GM18907 (cell line): ENCODE measurements around the gene FNDC11.

ENCODE experiments used
- ATAC-seq: cut with Tn5 transposase; IDR thresholded peaks from one replicate; pipeline ENCODE4 v1.9.1; 2021; ENCODE audit warnings: mild to moderate bottlenecking, moderate library complexity; ENCODE audit not compliant: unreplicated experiment

Gene FNDC11

DNA sequence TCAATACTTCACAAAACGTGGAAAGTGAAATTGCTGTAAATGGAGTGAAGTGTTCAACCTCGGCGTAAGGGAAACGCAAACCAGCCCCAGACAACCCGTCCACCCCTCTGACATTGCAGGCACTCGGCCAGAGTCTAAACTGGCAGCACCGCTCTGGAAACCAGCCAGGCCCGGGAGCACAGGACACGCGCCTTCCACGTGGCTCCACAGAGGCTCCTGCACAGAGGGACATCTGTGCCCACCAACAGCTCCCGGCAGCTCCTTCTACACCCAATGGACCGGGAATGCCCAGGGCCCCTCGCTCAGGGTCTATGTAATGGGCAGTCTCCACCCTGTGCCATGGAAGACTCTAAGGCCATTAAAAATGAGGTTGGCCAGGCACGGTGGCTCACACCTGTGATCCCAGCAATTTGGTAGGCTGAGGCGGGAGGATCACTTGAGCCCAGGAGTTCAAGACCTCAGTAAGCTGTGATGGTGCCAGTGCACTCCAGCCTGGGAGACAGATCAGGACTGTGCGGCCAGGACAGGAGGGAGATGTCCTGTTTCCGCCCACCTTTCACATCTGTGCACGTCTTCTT lies 23.4 kb downstream of the FNDC11 start:
- ATAC-seq: no peak

DNA sequence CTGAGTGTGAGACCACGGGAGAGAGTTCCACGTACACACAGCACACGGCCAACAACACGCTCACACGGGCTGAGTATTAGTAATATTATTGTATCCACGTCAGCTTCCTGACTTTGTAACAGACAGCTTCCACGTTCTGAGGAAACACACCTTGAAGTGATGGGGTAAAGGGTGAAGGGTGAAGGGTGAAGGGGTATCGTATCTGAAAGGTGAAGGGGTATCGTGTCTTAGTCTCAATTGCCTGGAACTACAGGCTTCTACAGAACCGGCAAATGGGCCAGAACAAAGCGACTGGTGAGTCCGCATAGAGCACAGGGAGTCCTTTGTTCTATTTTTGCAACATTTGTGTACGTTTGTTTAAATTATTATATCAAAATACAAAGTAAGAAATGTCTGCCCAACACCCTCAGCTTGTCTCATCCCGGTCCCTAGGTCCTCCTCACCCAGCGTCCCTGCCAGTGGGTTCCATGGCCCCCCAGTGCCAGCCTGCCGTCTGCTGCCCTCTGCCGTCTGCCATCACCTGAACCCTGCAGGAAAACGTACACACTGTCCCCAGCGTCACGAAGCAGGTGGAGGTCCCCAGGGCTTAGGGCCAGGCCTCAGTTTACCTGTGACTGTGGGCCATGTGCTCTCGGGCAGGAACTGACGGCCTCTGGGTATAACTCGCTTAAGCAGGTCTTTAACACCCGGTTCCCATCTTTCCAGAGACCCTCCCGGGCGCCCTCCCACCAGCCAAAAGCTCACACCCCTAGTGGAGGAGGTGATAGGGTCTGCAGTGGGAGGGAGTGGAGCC lies 24.5 kb downstream of the FNDC11 start:
- ATAC-seq: no peak

- ATAC-seq: no peak
Measured at GRCh38 chr20:63579017-63579694, 25.2 kb downstream of the FNDC11 start.

DNA sequence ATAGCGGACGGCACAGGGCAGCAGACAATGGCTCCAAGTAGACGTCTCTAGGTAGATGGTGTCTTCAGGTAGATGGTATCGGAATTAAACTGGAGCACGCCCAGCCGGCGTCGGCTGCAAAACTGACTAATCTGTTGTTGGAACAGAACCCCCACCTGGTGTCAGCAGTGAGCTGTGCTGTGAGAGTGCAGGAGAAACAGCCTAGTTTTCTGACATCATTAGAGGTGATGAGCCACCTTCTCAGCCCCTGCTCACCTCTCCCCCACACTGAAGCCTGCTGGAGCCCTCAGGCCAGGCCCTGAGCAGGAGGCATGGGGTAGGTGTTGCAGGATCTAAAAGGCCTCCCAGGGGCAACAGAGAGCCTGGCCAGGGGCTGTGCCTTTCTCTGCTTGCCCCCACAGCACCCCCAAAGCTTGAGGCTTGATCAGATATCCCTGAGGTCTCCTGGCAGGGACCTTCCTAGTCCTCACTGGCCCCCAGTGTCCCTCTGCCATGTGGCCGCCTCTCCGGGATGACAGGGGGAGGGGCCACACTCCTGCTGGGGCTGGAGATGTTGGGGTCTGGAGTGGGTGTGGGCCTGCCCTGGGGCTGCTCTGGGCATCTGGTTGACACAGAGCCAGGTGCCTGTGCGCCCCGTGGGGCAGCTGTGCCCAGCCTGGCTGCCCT lies 27.0 kb downstream of the FNDC11 start:
- no peak for ATAC-seq

DNA sequence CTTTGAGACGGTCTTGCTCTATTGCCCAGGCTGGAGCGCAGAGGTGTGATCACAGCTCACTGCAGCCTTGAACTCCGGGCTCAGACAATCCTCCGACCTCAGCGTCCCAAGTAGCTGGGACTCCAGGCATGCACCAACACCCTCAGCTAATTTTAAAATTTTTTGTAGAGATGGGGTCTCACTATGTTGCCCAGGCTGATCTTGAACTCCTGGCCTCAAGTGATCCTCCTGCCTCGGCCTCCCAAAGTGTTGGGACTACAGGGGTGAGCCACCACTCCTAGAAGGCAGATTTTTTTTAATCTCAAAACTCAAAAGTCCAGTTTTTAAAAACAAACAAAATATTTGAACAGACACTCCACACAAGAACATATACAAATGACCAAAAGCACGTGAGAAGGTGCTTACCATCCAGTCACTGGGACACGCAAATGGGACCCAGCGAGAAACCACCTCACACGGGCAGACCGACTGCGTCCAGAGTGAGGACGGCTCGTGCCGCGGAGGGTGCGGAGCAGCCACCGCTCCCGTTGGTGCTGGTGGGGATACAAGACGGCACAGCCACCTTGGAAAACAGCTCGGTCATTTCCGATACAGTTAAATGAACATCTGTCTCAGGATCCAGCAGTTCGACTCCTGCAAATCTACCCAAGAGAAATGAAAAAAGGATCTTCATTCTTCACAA lies 28.6 kb downstream of the FNDC11 start:
- no peak for ATAC-seq

- ATAC-seq: no peak
Measured at GRCh38 chr20:63585616-63586565, 31.9 kb downstream of the FNDC11 start.

DNA sequence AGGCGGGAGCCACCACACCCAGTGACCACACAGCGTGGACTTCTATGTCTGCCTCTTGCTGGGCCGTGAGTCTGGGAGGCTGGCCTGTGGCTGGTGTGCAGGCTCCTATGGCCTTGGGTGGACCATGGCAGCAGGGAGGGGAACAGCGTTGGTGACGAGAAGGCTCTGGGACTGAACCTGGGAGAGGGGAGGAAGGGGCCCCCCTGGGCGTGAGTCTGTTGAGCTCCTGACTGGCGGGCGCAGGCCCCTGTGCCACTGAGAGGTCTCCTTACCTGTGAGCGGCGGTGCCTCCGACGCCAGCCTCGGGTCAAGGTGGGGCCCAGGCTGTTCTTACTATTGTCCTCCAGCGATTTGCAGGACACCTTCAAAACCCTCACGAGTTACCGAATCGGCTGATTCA lies 32.8 kb downstream of the FNDC11 start:
- ATAC-seq: no peak

DNA sequence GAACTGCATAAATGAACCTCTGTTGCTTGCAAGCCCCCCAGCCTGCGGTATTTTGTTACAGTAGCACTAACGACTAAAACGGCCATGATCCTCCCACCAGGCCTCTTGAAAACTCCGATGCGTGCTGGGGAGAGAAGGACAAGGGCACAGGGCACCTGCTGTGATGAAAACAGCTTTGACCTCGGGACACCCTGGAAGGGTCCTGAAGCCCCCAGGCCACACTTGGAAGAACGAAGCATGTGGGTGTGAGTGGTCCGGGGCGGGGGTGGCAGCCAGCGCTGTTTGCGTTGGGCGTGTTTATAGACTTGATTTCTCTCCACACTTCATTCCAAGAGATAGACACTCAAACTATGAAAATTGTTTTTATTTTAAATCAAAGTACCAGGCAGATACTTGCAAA lies 33.3 kb downstream of the FNDC11 start:
- no peak for ATAC-seq

DNA sequence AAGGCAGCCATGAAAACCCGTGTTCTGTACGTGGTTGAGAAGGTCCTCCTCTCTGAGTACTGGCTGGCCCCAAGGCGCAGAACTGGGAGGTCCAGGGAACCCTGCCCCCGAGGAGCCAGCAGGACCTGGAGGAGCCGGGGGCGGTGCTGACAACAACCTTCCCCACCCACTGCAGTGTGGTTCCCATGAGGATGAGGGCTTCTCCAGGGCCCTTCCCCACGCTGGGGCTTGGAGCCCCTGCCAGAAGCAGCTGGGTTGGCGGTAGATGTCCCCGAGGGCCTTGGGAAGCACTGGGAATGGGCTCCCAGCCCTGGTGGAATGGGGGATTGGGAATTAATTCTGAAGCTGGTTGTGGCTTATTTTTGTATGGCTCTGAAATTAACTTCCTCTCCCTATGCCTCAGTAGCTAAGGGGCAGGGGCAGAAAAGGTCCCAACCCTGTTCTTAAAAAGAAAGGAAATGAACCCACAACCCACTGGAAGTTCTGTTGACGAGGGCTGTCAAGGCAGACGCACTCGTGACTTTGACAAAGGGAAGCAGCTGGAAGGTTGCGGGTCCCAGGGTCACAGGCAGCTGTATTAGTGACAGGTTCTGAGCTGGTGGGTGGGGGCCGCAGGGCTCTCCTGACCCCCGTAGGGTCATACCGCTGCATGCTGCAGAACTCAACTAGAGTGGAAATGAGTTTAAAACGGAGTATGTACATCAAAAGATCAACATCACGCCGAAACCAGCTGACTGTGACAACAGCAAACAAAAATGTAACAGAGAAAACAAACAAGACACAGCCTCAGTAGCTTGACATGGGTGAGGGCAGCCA lies 34.0 kb downstream of the FNDC11 start:
- ATAC-seq: no peak

GRCh38 chr20:63588641-63589041 lies 34.7 kb downstream of the FNDC11 start:
- ATAC-seq: no peak

DNA sequence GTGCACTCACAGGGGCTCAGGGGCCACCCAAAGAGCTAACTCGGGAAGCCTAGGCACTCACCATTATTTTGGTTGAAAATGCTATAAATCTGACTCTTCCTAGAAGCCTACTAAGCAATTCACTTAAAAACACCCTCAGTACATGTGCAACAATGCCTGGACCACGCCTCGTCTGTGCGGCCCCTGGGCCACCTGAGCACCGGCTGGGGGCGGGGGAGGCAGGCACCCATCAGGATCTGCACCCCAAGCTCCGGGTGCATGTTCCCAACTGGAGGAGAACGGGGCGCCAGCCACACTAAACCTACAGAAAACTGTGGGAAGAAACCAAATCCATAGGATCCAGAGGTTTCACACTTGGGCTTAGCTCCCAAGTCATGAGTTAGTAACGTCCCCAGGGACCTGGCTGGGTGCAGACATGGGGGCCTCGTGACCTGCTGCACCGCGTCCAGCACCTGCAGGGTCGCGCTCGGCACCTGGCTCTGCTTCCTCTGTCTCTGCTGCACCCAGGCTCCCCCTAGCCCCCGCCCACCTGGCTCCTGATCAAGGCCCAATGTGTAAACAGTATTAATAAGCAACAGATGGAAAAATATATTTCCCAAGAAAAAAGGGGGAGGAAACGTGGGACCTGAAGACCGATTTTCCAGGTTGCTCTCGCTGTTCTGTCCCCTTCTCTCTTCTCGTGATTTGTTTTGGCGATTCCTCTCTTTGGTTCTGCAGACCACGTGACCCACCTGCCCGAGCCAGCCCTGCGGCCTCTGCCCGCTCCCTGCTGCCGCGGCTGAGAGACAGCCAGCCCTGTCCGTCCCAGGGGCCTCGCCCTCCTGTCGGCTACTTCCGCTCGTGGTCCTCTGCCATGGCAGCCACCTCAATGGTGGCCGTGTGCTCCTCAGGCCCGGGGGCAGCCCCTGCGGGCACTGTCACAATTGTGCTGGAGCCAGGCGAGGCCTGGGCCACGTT lies 35.6 kb downstream of the FNDC11 start:
- no peak for ATAC-seq

GRCh38 chr20:63590218-63591146 lies 36.5 kb downstream of the FNDC11 start:
- no peak for ATAC-seq

DNA sequence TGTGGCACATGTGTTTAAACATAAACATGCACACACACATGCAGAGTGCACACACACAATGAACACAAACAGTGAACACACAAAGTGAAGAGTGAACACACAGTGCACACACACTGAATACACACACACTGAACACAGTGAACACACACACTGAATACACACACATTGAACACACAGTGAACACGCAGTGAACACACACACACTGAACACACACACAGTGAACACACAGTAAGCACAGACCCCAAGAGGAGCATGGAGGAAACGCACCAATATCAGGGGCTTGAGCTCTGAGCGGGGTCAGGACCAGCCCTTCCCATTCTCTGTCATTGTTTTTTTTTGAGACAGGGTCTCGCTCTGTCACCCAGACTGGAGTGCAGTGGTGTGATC lies 37.2 kb downstream of the FNDC11 start:
- no peak for ATAC-seq

DNA sequence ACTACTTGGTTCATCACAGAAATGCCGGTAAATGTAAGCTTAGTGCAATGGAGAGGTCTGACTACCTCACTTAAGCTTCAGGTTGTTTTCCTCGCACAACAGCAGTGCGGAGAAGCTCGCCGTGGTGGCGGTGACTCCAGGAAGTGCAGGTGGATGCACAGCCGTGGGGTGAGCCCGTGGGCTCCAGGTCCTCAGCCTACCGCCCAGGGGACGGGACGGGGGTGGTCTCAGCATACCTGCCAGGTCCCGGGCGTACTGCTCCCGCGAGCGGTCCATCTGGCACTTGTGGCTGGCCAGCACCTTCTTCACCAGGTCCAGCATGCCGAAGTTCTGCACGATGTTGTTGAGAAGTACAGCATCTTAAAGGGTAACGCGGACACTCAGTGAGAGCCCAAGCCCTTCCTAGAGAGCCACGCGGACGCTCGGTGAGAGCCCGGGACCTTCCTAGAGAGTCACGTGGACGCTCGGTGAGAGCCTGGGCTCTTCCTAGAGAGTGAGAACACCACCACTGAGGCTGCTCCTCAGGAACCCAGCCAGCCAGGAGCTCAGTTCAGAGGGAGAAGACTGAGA lies 37.9 kb downstream of the FNDC11 start:
- no peak for ATAC-seq

DNA sequence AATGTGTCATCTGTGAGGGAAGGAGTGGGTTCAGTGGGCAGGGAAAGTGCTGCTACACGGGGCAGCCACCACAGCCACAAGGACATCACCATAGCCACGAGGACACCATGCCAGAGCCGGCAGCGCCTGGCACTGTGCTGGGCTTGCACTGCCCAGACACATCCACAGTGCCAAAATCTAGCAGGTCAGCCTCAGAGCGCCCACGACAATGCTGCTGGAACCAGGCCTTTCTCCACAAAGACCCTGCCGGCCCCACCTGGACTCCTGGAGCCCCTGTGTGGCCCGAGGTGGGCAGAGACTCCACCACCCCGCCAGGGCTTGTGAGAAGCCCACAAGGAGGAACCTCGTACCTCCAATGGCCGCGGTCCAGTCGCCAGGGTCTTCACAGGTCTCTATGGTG lies 38.7 kb downstream of the FNDC11 start:
- no peak for ATAC-seq

GRCh38 chr20:63594043-63594561 lies 40.1 kb downstream of the FNDC11 start:
- ATAC-seq: no peak
